Cerebellar nuclear complex (tissue), 1 donor: ENCODE measurements around the gene TIMM44.

Experiments used
- DNase-seq, 2 experiments: peaks; one replicate each; lab custom pipeline; 2025; lab: John Stamatoyannopoulos, UW

The TIMM44 gene, protein sequence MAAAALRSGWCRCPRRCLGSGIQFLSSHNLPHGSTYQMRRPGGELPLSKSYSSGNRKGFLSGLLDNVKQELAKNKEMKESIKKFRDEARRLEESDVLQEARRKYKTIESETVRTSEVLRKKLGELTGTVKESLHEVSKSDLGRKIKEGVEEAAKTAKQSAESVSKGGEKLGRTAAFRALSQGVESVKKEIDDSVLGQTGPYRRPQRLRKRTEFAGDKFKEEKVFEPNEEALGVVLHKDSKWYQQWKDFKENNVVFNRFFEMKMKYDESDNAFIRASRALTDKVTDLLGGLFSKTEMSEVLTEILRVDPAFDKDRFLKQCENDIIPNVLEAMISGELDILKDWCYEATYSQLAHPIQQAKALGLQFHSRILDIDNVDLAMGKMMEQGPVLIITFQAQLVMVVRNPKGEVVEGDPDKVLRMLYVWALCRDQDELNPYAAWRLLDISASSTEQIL

DNA sequence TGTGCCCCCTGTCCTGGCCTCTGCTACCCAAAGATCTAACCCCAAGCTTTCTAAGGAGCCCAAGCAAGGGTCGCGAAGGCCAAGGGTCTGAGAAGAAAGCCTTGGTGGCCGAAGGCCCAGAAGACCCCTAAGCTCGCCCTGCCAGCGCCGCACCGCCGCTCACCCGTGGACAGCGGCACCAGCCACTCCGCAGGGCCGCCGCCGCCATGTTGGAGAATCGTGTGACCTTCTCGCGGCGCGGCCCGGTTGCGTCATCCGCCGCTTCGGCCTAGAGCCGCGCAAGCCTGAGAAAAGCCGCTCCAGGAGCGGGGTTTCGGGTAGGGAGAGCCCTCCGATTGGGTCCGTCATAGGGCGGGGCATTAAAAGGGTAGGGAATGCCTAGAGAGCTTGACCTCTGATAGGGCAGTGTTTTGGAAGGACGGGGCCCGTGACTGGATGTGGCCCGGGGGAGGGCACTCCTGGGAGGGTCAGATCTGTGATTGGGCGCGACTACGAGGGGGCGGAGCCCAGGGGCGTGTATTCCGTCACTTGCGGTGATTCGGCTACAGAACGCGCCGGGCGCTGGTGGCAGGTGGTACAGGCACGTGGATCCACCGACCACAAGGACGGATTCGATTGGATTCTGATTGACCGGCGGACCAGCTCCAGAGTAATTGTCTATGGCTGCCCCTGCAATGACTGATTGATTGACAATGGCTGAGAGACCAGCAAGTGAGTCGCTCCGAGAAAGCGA, at the start of gene TIMM44:
Gene TIMM44, minus strand, starts transcription at position 223 of the 733 bp plus-strand sequence. Its CDS starts 15 bp downstream, at position 208.
- peak; percentile 99 to 100 for DNase-seq

DNA sequence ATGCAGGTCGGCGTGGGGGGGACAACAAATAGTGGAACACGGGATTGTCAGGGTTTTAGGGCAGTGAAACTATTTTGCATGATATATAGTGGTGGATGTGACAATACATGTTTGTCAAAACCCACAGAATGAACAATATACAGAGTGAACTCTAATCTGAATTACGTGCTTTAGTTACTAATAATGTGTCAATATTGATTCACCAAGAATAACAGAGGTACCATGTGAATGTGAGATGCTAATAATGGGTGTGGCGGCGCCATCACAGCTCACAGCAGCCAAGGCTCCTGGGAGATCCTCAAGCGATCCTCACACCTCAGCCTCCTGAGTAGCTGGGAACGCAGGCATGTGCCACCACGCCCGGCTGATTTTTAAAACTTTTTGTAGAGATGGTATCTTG, 49.1 kb upstream of the TIMM44 start:
- DNase-seq, result no peak

DNA sequence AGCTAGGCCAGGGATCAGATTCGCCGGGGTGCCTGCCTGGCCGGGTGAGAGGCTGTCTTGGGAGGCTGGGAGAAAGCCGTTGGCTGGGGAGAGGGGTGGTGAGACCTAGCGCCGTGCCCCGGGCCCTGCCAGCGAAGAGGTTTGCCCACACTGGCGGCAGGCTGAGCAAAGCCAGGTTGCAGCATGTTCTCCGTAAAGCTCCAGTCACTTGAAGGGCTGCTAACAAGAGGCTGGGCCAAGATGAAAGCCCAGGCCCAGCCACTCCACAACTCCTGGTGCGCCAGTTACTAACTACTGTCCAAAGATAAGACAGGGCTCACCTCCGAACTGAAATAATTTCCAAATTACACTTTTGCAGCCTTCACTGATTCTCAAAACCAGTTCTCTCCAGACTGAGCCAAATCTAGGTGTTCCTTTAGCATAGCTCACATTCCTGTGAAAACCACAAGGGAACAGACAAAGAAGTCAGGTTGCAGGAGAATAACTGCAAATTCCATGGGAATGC, 45.7 kb upstream of the TIMM44 start:
- no peak for DNase-seq

DNA sequence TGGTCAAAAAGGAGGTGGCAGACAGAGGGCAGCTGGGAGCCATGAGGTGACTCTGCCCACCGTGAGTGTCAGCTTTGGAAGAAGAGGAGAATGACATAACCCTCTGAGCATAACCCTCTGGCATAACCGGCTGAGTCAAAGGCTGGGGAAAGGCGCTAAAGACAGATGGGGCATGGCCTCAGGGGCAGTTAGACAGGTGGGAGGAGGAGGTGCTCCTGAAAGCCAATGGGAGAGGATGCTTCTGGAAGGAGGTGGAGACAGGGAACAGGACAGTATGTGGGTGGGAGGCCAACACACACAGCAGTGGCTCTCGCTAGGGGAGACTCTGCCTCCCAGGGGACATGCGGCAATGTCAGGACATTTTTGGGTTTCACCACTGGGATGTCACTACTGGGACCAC, 44.8 kb upstream of the TIMM44 start:
- no peak for DNase-seq

- no peak for DNase-seq
Observed at GRCh38 chr19:7987114-7987768, 43.8 kb upstream of the TIMM44 start.

- DNase-seq, result no peak
Observed at GRCh38 chr19:7986321-7987113, 43.1 kb upstream of the TIMM44 start.

DNA sequence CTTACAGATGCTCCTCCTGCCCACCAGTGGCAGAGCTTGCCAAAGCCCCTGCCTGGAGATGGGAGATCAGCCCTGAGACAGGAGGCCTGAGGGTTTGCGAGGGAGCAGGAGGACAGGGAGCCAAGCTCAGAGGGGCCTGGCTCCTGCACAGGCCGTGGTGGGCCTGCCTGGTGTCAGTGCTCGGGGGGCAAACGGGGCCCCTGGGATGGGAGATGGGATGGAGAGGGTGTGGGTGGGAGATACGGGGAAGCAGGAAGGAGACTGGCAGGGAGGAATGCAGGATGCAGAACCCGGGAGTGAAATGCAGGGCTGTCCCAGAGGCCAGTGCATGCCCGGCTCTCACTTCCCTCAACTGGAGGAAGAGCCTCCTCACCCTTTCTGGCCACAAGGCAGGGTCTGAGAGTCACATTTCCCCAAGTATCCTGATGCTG, 42.0 kb upstream of the TIMM44 start:
- no peak for DNase-seq

DNA sequence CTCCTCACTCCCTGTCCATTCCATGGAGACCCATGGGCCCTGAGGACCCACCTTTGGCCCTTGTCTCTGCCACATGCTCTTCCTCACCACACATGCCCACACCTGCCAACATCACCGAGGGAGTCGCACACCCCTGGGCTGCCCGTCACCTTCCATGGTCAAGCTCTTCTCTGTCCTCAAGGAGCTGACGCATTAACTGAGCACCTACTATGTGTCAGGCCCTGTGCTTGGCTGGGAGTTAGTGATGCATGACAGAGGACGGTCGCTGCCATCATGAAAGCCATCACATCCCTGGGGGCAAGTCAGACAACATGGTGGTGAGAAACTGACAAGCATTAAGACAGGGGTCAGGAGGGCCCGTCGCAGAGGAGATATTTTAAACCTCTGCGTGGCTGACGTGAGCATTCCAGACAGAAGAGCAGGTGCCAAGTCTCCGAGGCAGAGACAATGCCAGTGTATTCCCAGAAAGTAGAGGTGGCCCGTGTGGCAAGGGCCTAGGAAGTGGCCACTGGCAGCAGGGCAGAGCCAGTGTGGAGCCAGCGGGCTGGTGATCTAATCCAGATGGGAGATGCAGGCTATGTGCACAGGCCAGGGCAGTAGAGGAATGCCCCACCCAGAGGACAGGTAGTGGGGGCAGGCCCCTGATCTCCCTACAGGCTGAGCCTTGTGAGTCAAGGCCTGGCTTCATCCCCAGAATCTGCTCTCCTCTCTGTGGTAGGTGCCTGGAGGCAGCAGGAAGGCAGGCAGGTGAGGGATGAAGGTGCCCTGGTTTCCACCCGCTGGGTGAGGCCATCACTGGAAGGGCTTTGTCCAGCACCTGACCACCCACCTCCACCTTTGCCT, 40.8 kb upstream of the TIMM44 start:
- DNase-seq, result no peak

- peak in 1 of 2 experiments; percentile 60 for DNase-seq
Observed at GRCh38 chr19:7983286-7983950, 40.0 kb upstream of the TIMM44 start.

- no peak for DNase-seq
Observed at GRCh38 chr19:7982651-7983099, 39.2 kb upstream of the TIMM44 start.

- DNase-seq, result no peak
Observed at GRCh38 chr19:7982103-7982502, 38.6 kb upstream of the TIMM44 start.

DNA sequence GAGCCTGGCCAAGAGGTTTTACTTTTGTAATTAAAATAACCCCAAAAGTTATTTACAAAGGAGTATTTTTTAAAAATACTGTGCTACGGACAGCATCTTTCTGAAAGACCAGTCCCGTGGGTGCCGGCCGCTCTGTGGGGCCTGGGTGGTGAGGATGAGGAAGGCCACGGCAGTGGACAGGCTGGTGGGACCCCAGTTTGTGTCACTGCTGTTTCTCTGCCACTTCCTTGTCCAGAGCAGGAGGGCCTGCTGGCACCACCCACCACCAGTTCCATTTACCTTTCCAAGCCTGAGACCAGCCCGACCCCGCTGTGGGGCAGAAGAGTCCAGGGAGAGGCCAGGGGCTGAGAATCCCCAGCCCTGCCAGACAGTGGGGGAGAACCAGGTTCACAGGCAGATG, 38.2 kb upstream of the TIMM44 start:
- no peak for DNase-seq

GRCh38 chr19:7981199-7981598, 37.7 kb upstream of the TIMM44 start:
- DNase-seq, result no peak

GRCh38 chr19:7980635-7981121, 37.2 kb upstream of the TIMM44 start:
- DNase-seq, result no peak

DNA sequence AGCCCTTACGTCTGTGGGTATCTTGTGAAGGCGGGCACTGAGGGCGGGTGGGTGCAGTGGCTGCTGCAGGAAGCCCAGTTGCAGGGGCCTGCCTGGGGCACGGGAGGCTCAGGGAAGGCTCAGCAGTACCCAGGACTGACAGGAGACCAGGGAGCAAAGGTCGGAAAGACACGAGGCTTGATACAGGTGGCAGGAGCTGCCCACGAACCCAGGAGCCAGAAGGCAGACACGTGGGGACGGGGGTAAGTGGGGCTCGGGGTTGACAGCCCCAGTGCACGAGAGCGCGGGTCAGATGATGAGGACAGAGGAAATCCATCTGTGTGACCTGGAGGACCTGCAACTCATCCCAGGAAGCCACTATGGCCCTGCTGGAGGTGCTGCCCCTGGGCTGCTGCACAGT, 36.7 kb upstream of the TIMM44 start:
- DNase-seq, result no peak

- DNase-seq, result no peak
Observed at GRCh38 chr19:7979559-7979958, 36.1 kb upstream of the TIMM44 start.

GRCh38 chr19:7979011-7979410, 35.5 kb upstream of the TIMM44 start:
- no peak for DNase-seq

DNA sequence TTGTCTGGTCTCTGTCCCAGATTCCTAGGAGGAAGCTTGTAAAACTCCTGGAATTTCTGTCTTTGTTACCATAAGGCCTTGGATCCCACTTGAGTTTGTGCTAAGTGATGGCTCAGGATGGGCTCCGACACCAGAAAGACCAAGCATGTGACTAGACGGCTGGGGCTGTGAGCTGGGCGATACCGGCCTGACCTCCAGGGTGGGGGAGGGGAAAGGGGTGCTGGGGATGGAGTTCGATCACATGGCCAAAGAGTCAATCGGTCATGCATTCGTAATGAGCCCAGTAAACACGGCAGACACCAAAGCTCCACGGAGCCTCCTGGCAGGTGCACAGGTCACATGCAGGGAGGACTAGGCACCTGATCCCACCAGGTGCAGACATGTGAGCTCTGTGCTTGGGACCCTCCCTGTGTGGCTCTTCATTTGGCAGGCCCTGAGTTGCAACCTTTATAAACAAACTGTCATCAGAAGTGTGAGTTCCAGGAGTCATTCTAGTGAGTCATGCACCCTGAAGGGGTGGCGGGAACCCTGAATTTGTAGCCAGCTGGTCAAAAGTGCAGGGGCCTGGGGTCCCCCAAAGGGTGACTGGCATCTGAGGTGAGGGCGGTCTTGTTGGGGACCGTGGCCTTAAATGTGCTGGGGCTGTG, 34.8 kb upstream of the TIMM44 start:
- DNase-seq, result no peak

- DNase-seq, result no peak
Observed at GRCh38 chr19:7977723-7978040, 34.2 kb upstream of the TIMM44 start.
